ENCODE data around the gene SGCB. TPM values are rescaled to one million over a fixed set of nuclear protein-coding genes. Genes with fewer than 3 reads are reported as not detected.

The SGCB gene, protein sequence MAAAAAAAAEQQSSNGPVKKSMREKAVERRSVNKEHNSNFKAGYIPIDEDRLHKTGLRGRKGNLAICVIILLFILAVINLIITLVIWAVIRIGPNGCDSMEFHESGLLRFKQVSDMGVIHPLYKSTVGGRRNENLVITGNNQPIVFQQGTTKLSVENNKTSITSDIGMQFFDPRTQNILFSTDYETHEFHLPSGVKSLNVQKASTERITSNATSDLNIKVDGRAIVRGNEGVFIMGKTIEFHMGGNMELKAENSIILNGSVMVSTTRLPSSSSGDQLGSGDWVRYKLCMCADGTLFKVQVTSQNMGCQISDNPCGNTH
- 16.8 to 22.4 TPM (median 18.1 TPM) in 5 replicates for total RNA-seq (2022; extraction: Qiagen RNA extraction)

DNA sequence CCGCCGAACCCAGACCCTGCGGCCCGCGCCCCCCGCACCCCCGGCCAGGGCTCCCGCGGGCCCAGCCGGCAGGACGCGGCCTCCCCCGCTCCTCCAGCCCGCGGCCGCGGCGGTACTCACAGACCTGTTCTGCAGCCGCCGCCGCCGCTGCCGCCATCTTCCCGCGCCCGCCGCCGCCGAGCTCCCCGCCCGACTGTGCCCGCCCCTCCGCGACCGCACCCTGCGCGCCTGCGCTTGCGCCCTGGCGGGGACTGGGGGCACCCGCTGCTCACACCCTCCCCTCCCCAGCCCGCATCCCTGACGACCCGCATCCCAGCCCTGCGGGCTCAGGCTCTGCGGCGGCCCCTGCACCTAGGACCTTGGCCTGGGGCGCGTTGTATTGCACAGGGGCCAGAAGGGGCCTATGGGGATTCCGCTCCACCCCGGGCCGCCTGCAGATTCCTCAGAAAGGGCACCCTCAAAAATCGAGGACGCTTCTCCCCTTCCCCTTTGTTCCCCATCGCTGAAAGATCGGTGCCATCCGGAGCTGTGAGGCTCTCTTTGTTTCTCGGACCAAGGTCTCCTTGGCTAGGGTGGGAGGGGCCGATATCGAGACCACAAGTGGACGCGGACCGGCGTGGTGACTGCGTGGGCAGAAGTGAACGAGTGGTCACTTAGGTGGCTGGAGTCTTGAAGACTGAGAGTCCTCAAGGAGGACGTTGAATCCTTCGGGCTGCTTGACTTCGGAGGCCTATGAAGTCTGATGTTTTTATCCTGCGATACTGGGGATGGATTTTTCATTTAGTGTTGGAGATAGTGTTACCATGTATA lies at the start of gene SGCB:
Gene SGCB (minus strand): TSS at position 197 of the 810 bp plus-strand sequence. CDS start 40 bp downstream, at position 157.

GRCh38 chr4:52051213-52051614 lies 13.1 kb upstream of the SGCB start, which contains the start of gene SPATA18:
TSS of gene SPATA18 (plus strand) at chr4:52051304. CDS start at chr4:52051705, 401 bp downstream.

DNA sequence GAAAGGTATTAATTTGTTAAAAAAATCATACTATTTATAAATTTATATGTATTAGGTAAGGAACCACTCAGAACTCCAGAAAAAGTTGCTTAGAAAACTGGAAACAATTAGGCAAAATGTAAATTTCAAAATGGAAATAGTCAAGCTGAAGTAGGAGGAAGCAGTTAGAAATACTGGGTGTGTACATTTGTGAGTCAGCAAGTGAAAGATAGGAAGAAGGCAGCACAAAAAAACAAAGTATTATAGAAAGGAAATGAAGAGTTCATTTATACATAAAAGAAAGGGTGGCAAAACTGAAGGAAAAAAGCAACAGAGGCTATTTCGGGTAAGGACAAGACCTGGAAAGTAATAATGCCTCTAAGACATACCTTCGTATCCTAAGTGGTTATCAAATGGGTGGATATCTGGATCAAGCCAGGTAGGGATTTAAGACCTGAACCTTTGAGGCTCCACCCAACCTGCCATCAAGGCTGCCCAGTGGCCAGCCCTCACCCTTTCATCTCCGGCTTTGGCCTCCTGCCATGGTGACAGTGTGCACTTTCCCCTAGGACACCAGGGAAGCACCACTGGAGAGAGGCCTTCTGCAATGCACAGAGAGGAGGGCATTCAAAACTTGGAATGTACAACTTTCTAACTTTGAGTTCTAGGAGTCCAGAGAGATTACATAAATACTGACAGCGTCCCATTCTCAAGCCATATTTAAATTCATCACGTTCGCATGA lies 18.0 kb downstream of the SGCB start, which contains the start of gene LRRC66:
Gene LRRC66 (minus strand): TSS at position 428 of the 722 bp plus-strand sequence. CDS start 2,750 bp downstream, outside the sequence.

Other genes with a start within 250 kb of the SGCB start
- 16.6 to 19.1 TPM (median 17.8 TPM) in 5 replicates for gene DCUN1D4, start 195.1 kb downstream of the SGCB start, total RNA-seq (2022; extraction: Qiagen RNA extraction)
- 0.05 to 0.18 TPM (median 0.10 TPM) in 5 replicates for gene LRRC66, start 17.9 kb downstream of the SGCB start, total RNA-seq (2022; extraction: Qiagen RNA extraction)
- gene SPATA18, start 13.0 kb upstream of the SGCB start, total RNA-seq (2022; extraction: Qiagen RNA extraction): 3.5 to 5.6 TPM (median 4.3 TPM) in 5 replicates